GM03348 (cell line): ENCODE data around the gene HOMEZ.
A peak's percentile ranks its signal among the peaks of the same experiment; 100 is the strongest.

Experiments
- DNase-seq: peaks from one replicate; pipeline ENCODE4 v3.0.0; 2012; ENCODE audit warnings: low spot score

Gene HOMEZ

DNA sequence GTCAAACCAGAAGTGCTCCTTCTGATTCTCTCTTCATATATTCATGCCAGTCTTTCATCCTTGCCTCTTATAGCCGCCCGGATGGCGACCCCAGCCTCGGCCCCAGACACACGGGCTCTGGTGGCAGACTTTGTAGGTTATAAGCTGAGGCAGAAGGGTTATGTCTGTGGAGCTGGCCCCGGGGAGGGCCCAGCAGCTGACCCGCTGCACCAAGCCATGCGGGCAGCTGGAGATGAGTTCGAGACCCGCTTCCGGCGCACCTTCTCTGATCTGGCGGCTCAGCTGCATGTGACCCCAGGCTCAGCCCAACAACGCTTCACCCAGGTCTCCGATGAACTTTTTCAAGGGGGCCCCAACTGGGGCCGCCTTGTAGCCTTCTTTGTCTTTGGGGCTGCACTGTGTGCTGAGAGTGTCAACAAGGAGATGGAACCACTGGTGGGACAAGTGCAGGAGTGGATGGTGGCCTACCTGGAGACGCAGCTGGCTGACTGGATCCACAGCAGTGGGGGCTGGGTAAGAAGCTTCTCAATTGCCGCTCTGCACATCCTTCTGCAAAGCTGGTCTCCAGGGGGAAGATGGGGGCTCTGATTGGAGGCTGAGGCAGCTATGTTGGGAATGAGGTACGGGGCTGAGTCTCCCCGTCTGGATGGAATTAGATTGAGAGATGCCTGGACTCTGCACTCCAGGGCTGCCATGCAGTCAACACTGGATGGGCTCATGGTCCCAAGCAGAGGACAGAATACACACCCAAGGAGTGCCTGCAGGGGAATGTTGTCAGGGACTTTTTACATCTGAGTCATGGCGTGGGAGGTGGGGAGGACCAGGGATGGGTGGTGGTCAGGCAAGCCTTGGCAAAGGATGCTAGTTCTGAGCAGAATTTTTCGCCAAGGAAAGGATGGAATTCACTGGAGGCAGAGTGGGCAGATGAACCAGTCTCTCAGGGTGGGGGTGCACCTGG is 22.0 kb upstream of the HOMEZ start:
- DNase-seq: peak; percentile 40

DNA sequence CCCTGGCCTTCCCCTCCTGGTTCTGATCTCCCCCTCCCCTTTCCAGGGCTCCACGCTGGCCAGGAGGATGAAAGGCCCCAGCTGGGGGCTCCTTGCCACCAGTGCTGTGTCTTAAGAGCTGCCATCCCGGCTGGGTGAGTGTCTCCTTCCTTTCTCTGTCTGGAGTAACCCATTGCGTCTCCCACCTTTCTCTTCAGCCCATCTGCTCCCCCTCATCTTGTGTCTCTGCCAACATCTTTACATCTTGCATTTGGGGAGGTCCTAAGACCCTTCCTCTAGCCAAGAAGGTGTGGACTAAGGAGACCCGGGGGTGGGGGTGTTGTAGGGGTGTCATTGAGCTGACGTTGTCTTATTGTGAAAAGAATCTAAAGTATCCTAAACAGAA is 21.2 kb upstream of the HOMEZ start:
- DNase-seq: no peak

DNA sequence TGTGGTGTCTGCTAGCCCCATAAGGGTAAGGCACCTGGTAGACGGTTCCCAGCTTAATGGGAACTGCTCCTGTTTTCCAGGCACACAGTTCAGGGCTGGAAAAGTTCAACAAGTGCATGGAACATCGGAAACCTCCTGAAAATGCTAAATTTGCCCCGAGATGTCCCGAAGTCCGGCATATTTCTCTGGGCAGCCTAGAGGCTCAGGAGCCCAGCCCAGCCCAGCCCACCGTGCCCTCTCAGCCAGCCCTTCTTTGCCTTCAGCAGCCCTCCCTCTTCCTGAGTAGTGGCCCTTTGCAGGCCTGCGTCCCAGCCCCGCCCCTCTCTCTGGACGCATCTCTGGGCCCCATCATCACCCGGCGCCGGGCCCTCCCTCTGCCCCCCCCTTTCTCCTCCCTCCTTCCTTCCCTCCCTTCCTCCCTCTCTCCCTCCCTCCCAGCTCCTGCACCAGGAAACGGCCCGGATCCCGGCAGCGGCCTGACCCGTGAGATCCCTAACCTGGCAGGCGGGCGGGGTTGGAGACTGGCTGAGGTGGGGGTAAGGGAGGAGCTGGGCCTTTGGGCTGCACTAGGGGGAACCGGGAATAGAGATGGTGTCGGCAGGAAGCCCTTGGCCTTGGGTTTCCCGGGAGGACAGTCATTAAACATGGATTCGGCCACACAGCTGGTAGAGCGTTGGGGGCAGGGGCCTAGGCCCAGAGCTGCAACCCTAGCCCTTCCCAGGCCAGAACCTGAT is 20.6 kb upstream of the HOMEZ start, which contains the start of gene BCL2L2:
Gene BCL2L2 (plus strand): TSS at position 422 of the 734 bp plus-strand sequence. CDS start 935 bp downstream, outside the sequence.
- DNase-seq: peak; percentile 90

DNA sequence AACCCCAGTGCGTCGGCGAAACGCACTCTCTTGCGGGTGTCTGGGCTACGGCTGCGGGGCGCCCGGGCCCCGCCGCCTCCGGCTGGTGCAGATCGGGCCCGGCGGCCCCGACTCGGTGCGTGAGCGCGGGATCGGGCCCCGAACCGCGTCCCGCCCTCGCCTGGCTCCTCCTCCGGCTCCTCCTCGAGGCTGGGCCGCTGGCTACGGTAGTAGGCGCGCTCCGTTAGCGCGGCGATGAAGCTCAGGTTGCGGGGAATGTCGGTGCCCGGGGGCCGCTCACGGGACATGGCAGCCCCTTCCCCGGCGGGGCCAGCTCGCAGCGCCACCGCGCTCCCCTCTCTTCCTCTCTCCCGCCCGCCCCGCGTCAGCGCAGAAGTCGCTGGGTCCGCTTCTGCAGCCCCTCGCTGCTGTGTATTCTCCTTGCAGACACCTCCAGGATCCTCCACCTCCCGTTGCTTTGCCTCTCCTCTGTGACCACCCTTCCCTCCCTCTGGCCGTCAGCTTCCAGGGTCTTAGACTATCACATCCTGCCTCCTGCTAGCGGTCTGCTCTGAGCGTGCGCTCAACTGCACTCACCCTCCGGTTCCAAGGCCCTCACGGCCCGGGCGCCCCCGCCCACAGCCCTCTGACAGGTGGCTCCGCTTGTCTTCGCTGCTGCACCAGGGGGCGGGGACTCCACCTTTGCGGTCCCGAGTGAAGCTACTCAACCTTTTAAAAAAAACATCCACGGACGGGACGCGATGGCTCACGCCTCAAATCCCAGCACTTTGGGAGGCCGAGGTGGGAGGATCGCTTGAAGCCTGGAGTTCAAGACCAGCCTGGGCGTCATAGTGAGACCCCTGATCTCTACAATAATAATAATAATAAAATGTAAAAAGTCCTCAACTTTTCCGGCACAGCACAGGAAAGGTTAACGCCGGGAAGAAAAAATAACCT is 16.6 kb upstream of the HOMEZ start, which contains the start of gene PPP1R3E:
Gene PPP1R3E (minus strand): TSS at position 570 of the 936 bp plus-strand sequence. CDS start 283 bp downstream, at position 287.
- peak; percentile 77 for DNase-seq

DNA sequence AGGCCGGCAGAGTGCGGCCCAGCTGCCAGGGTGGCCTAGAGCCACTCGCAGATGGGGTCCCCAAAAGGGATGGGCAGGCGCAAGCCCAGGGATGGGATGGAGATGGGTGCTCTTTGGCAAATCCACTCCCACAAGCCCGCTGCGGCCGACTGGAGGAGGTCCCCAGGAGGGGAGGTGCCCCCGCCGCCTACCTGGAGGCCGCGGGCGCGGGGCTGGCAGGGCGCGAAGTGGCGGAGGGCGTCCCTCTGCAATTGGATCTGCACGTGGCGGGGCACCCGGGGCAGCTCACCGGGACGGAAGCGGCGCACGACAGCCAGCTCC is 16.0 kb upstream of the HOMEZ start:
- no peak for DNase-seq

DNA sequence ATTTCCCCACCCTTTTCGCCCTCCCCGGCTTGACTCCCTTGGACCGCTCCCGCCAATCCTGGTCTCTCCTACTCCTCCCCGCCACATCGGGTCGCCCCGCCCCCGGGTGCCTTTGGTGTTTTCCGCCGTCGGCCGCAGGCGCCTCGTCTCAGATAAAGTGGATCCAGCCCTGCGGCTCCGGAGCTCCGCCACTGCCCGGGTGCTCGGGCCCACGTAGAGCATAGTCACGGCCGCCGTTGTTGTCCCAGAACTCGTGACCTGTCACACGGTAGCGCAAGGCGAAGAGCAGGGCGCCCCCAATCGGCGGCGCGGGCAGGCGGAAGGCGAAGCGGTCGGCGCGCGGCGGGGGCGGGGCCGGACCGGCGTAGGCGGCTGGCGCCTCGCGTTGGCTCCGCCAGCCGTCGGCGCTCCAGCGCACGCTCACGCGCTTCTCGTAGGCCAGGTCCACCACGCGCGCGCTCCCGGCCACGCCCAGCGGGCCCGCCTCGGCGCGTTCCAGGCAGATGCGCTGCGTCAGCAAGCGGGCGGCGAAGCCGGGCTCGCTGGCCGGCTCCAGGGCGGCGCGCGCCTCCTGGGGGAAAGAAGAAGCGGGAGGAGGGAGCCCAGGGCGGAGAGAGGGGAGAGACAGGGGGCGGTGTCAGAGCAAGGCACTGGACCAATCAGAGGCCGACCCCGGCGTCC is 15.5 kb upstream of the HOMEZ start:
- DNase-seq: peak; percentile 98

DNA sequence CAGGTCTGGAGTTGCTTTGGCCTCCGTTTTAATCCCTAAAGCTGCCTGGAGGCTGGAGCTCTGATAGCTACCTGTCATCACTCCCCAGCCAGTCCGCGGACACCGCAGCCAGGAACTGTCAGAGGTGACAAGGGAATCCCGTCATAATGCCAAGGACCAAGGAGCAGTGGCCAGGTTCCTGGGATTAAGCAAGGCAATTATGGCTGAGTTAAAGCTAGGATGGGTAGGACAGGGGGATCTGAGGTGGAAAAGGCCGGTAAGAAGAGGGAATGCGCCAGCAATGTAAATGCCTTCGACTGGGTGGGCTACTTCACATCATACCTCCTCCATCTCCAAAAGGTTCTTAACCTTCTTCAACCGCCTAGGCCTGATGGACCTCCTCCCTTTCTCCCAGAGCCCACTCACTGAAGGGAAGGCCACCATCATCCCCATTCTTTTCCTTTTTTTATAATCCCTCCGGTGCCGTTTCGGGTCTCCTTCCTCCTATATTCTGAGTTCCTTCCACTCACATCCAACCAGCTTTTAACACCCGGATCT is 14.8 kb upstream of the HOMEZ start:
- DNase-seq: no peak

DNA sequence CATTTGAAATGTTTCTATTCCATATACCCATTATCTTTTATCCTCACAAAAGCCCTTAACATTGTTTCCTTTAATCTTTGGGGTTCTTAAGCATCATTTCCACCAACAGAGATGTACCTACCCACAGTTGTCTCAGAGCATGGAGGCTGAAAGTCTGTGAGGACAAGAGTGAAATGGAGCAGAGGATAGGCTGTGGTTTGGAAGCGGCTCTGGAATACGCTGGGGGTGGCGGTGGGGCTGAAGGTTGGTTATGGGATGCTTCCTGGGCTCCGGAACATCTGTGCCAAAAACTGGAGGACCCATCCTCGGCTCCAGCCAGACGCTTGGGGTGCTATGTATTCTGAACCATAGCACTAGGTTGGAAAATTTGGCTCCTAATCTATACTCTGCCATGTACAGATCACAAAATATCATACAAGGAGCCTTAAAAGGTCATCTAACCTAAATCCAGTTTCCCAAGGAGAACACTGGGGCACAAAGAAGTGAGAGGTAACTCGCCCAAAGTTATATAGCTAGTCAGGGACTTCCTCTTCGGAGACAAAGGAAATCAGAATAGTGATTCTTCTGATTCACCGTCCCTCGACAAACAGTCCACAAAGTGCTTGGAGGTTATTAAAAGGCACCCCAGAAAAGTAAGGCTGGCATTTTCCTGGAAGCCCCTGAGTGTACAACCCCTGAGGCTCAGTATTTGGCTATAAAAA is 14.2 kb upstream of the HOMEZ start:
- DNase-seq: no peak

DNA sequence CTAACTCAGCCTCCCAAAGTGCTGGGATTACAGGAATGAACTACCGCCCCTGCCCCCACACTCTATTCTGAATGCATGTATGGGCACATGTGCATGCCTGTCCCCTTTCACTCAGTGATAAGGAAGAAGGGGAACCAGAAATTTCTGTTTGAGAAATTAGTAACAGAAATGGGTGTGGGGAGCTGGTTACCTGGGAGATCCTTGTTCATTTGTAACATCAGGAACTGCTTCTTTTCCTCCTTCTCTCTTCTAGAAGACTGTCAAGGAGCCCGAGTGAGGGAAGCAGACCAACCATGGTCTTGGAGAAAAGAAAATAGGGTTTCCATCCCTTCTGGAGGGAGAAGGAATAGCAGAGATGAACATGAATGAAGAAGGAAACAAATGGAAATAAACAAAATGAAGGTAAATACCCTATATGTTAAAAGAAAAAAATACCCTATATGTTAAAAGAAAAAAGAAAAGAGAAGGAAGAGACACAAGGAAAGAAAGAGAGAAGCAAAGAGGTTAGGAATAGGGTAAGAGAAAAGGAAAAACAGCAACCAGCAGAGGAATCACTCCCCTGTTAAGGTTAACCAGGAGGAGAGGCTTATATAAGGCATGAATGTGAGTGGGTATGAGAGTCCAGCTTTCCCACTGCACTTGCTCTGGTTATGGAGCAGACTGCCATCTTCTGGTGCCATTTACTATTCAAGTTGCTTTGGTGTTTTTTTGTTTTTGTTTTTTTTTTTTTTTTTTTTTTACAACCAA is 13.5 kb upstream of the HOMEZ start:
- peak; percentile 27 for DNase-seq

DNA sequence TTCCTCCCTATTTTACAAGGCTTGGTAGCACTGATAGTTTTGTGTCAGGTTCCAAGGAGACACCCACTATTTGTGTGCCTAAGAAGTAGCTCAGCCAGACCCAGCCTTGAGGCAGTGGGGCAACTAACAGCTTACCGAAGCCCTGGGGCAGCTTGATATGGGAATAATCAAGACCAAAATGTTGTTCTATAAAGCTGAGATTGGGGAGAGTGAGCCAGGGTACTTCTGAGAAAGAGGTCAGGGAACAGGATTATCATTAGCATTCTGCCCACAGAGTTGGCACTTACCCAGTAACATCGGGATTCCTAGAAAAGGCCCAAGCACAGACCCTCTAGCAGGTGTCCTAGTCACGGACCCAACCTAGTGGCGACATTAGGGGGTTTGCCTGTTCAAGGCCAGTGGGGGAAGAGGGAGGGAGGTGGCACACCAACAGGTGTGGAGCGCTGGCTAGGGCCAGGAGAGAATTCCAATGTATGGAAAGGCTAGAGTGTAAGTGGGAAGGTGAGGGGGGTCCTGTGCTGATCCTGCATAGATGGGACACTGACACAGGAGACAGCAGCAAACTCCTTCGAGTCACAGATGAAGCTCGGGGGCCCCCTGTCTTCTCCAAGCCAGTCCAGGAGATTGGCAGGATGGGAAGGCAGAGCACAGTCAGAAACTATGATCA is 11.8 kb upstream of the HOMEZ start:
- no peak for DNase-seq

DNA sequence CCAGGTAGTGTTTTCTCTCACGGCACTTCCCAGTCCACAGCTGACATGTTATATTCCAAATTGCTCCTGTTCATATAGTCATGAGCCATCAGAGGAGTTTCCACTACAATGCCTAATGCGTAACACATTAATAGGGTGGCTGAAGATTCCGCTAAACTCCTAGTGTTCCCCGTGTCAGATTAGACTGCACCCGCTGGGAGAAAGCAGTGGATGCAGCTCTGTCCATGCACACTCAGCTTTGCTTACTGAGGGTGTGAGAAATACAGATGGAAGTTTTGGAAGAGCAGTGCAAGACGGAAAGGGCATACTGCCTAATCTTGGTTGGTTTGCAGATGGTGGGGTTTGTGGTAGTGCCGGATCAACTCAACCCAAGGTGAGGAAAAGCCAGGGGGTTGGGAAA is 11.2 kb upstream of the HOMEZ start:
- no peak for DNase-seq

DNA sequence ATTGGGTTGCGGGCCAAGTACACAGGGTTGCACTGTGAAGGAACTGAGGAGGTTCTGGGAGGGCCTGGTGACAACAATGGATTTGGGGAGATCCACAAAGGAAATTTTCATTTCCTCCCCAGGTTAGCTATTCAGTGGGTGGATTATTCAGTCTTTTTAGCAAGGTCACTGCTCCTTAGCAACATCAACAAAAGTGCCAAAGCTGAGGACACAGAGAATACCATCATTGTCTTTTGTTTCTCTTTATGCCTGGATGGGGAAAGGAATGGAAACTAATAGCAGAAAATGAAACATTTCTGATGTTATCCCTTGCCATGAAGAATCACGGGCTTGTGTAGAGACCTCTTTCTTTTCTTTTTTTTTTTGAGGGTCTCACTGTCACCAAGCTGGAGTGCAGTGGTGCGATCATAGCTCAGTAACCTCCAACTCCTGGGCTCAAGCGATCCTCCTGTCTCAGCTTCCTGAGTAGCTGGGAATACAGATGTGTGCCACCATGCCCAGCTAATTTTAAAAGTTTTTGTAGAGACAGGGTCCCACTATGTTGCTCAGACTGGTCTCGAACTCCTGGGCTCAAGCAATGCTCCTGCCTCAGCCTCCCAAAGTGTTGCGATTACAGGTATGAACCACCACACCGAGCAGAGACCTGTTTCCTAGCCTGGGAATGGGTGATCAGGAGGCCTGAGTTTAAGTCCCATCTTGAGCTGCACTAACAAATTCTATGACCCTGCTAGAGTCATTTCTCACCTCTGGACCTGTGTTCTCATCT is 10.3 kb upstream of the HOMEZ start:
- no peak for DNase-seq

DNA sequence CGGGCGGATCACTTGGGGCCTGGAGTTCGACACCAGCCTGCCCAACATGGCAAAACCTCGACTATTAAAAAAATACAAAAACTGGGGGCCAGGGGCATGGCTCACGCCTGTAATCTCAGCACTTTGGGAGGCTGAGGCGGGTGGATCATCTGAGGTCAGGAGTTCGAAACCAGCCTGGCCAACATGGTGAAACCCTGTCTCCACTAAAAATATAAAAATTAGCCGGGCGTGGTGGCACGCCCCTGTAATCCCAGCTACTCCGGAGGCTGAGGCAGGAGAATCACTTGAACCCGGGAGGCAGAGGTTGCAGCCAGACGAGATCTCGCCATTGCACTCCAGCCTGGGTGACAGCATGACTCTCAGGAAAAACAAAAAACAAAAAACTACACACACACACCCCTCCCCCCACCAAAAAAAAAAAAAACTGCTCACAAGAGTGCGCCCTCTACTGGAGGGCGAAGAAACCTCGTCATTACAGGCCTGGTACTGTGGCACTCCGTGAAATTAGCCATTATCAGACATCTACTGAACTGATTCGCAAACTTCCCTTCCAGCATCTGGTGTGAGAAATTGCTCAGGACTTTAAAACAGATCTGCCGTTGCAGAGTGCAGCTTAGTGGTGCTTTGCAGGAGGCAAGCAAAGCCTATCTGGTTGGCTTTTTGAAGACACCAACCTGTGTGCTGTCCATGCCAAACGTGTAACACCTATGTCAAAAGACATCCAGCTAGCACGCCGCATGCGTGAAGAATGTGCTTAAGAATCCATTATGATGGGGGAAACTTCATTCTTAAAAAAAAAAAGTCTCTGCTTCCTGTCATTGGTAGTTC is 9.0 kb upstream of the HOMEZ start:
- peak; percentile 37 for DNase-seq

DNA sequence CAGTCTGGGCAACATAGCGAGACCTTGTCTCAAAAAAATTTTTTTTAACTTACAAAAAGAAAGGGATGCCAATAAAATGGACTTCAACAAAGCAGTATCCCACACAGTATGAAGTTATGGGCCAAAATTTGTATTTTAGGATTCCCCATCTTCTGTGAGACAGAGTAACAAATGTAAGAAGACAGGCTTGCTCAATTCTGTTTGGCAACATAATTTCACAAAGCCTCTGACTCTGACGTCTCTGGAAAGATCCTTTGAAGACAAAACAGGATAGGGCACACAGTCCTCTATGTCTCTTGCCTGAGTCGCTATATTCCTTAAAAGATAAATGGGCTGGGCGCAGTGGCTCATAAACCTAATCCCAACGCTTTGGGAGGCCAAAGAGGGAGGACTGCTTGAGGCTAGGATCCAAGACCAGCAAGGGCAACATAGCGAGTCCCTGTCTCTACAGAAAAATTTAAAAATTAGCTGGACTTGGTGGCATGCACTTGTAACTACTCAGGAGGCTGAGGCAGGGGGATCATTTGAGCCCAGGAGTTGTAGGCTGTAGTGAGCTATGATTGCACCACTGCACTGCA is 1.1 kb upstream of the HOMEZ start:
- no peak for DNase-seq

DNA sequence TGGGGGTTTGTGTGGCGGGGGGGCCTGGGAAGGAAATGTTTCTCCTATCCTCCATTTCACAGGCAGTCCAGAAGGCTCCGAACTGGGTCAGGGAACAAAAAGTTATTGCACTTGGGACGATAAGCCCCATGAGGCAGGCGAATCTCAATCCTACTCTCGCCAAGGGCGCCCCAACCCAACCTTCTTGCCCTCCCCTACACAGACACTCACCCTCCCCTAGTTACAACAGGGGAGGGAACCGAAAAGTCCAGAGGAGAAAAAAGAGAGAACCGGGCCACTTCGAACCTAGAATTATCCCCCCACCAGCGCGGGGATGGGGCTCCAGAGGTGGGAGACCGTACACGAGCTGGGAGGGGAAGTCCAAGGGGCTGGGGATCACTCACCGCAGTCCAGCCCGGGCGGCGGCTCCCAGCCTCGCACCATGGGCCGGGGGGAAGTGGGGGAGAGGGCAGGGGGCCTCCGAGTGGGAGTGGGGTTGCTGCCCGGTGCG is 357 bp downstream of the HOMEZ start:
- DNase-seq: no peak

DNA sequence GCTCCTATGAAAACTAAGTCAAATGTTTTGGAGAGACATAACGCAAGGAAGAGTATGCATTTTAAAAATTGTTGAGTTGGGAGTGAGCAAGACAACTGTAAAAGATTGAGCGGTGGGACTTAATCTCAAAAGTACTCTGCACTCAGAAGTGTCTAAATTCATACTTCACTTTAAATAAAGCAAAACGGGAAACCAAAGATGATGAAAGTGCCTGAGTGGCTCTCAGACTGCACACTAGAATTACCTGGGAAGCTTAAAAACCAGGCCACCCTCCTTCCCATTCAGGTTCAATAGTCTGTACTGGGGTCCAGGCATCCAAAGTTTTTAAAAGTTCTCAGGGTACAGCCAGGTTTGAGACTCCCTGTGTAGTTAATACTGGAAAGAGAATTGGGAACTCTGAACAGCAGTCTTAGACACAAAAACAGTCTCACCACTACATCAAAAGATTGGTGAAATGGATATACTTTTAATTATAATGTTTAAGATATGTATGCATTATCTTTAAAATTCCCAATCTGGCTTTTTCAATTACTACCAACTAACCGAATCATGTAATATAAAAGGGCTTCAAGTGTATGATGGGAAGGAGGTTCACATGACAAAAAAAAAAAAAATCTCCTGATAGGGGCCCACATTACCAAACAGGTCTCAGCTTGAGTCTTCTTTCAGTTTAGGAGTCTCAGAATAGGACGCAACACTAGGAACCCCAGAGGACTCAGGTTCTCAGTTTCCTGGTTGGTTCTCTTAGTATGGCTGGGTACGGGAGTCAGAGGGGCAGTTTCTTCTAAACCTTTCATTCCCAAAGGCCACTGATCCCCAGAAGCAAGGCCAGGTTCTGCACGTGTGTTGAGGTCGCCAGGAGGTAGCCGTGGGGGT is 1.0 kb downstream of the HOMEZ start:
- DNase-seq: peak; percentile 18
